HepG2 (cell line): ENCODE measurements around the gene PADI2. TPM values are rescaled to one million over a fixed set of nuclear protein-coding genes. Genes with fewer than 3 reads are reported as not detected.

Experiments
- ATAC-seq: fragments of 200-7000 bp; cut with Tn5 transposase; 3 replicates; pipeline ENCODE4 v1.9.1; 2020; ENCODE audit warnings: mild to moderate bottlenecking, moderate library complexity
- BruUV-seq: library from RNA; stranded (reverse); fragments of 400-500 nt; replicated peaks from 2 replicates; lab custom pipeline; 2021; lab: Mats Ljungman, UMichigan
- CTCF ChIA-PET: fragments of 300-600 bp; formaldehyde crosslinking; extraction: SDS; loops from one replicate; lab custom pipeline; 2021; ENCODE audit warnings: low total read pairs, inconsistent platforms, low intra/inter-chr PET ratio; lab: Yijun Ruan, JAX
- POLR2A ChIA-PET: fragments of 350-600 bp; sonication (Branson Sonifier 250); formaldehyde crosslinking; loops from one replicate; lab custom pipeline; 2020; ENCODE audit warnings: antibody characterized with exemption, inconsistent platforms; lab: Yijun Ruan, JAX
- DNase-seq: peaks from one replicate; pipeline ENCODE4 v3.0.0-alpha.2; 2015; ENCODE audit warnings: low spot score
- FAIRE-seq: peaks from 3 replicates; lab custom pipeline; 2011; peaks lifted over from hg19 to GRCh38; lab: Jason Lieb, UNC
- H2AFZ ChIP-seq: one replicate; pipeline ENCODE4 v1.6.1; 2011; ENCODE audit warnings: low read length, inconsistent platforms
- H3K27ac ChIP-seq: fragments of 300-600 bp; 3 replicates; pipeline ENCODE4 v1.8.0; 2011; ENCODE audit warnings: mixed run types, mild to moderate bottlenecking, mixed read lengths, low read length, inconsistent platforms; ENCODE audit not compliant: insufficient read depth; ENCODE audit errors: extremely low read length
- H3K27me3 ChIP-seq, 2 experiments: fragments of 200-600 bp in 1 of 2; 2 replicates in 1 of 2; 3 replicates in 1 of 2; pipeline versions ENCODE4 v1.6.0 to v1.8.0; 2011; ENCODE audit warnings: low read length in 2 of 2, mild to moderate bottlenecking in 2 of 2, moderate library complexity in 2 of 2, inconsistent platforms in 1 of 2; ENCODE audit not compliant: insufficient read depth in 2 of 2, control insufficient read depth in 1 of 2
- H3K36me3 ChIP-seq, 2 experiments: fragments of 200-600 bp in 1 of 2; replicated peaks in 1 of 2; 2 replicates in 1 of 2; 3 replicates in 1 of 2; pipeline versions ENCODE4 v1.5.1 to v1.8.0; 2011; ENCODE audit warnings: low read length in 2 of 2, inconsistent platforms in 1 of 2; ENCODE audit not compliant: insufficient read depth in 2 of 2, control insufficient read depth in 1 of 2
- H3K4me1 ChIP-seq: 2 replicates; pipeline ENCODE4 v1.5.1; 2012; ENCODE audit warnings: low read length, inconsistent platforms; ENCODE audit not compliant: insufficient read depth
- H3K4me2 ChIP-seq: 2 replicates; pipeline ENCODE4 v1.6.0; 2011; ENCODE audit warnings: low read depth, low read length, inconsistent platforms
- H3K4me3 ChIP-seq, 3 experiments: fragments of 200-600 bp in 1 of 3; sonication (generic), shearing (Covaris generic) in 1 of 3; replicated peaks in 1 of 3; 2 replicates each; pipeline ENCODE4 v1.5.1; 2011 to 2016; ENCODE audit warnings: low read length in 3 of 3, inconsistent platforms in 2 of 3, low read depth in 2 of 3, mild to moderate bottlenecking in 2 of 3, control low read depth in 1 of 3, mixed read lengths in 1 of 3; ENCODE audit not compliant: insufficient read depth in 1 of 3
- H3K79me2 ChIP-seq: one replicate; pipeline ENCODE4 v1.6.1; 2011; ENCODE audit warnings: low read length, inconsistent platforms; ENCODE audit not compliant: insufficient read depth
- H3K9ac ChIP-seq: 2 replicates; pipeline ENCODE4 v1.6.0; 2011; ENCODE audit warnings: mild to moderate bottlenecking, low read depth, low read length, inconsistent platforms; ENCODE audit not compliant: insufficient read depth
- H3K9me3 ChIP-seq: 2 replicates; pipeline ENCODE4 v1.5.1; 2012; ENCODE audit warnings: mild to moderate bottlenecking, low read length
- H4K20me1 ChIP-seq: 2 replicates; pipeline ENCODE4 v1.6.0; 2011; ENCODE audit warnings: inconsistent platforms, mild to moderate bottlenecking, low read length, moderate library complexity; ENCODE audit not compliant: insufficient read depth
- ATF4 ChIP-seq, 2 experiments: fragments of 450-650 bp in 1 of 2; sonication (generic) in 1 of 2; formaldehyde crosslinking; IDR thresholded peaks; 2 replicates each; pipeline versions ENCODE4 v1.5.0 to v1.8.0; 2020 to 2022; ENCODE audit warnings: mild to moderate bottlenecking in 1 of 2, missing genetic modification reagents in 1 of 2
- CBX1 ChIP-seq: IDR thresholded peaks from one replicate; pipeline ENCODE4 v1.6.1; 2016; ENCODE audit warnings: antibody characterized with exemption, low read depth
- CENPX ChIP-seq: sonication (generic); formaldehyde crosslinking; IDR thresholded peaks from 2 replicates; pipeline ENCODE4 v1.9.0; 2021; ENCODE audit warnings: mild to moderate bottlenecking, missing genetic modification reagents, moderate library complexity
- DNMT1 ChIP-seq: sonication (generic); formaldehyde crosslinking; IDR thresholded peaks from 2 replicates; pipeline ENCODE4 v1.5.1; 2020; ENCODE audit warnings: mild to moderate bottlenecking, missing genetic modification reagents
- FOXA3 ChIP-seq: IDR thresholded peaks from 2 replicates; pipeline ENCODE4 v1.6.1; 2016; ENCODE audit warnings: missing genetic modification reagents, missing compliant biosample characterization
- FOXO1 ChIP-seq: sonication (generic); formaldehyde crosslinking; IDR thresholded peaks from 2 replicates; pipeline ENCODE4 v1.4.0; 2020; ENCODE audit warnings: missing genetic modification reagents
- HOXA7 ChIP-seq: sonication (generic); formaldehyde crosslinking; IDR thresholded peaks from 2 replicates; pipeline ENCODE4 v1.8.1; 2022; ENCODE audit warnings: mild to moderate bottlenecking, missing genetic modification reagents, moderate library complexity
- RFX5 ChIP-seq: IDR thresholded peaks from 2 replicates; pipeline ENCODE4 v1.6.1; 2011; ENCODE audit warnings: low read depth, low read length, improper control_type of control experiment
- SRY ChIP-seq: sonication (generic); formaldehyde crosslinking; IDR thresholded peaks from 2 replicates; pipeline ENCODE4 v1.8.0; 2022; ENCODE audit warnings: mild to moderate bottlenecking, missing genetic modification reagents
- TSC22D2 ChIP-seq: sonication (generic); formaldehyde crosslinking; IDR thresholded peaks from 2 replicates; pipeline ENCODE4 v1.5.1; 2020; ENCODE audit warnings: missing genetic modification reagents, mild to moderate bottlenecking, borderline replicate concordance
- ZNF30 ChIP-seq: sonication (generic); formaldehyde crosslinking; IDR thresholded peaks from 2 replicates; pipeline ENCODE4 v1.5.0; 2020; ENCODE audit warnings: mild to moderate bottlenecking, missing genetic modification reagents
- ZNF607 ChIP-seq: sonication (generic); formaldehyde crosslinking; IDR thresholded peaks from 2 replicates; pipeline ENCODE4 v1.5.1; 2020; ENCODE audit warnings: missing genetic modification reagents, mild to moderate bottlenecking, borderline replicate concordance
- ZNF615 ChIP-seq: sonication (generic); formaldehyde crosslinking; IDR thresholded peaks from 2 replicates; pipeline ENCODE4 v1.5.0; 2020; ENCODE audit warnings: mild to moderate bottlenecking, missing genetic modification reagents, borderline replicate concordance
- ZNF782 ChIP-seq: sonication (generic); formaldehyde crosslinking; IDR thresholded peaks from 2 replicates; pipeline ENCODE4 v1.4.0; 2020; ENCODE audit warnings: missing genetic modification reagents, mild to moderate bottlenecking, borderline replicate concordance
- WGBS: methylation state at CpG from one replicate; pipeline ENCODE4 v1.1.6; 2017; ENCODE audit warnings: low lambda C conversion rate; 5-methylcytosine and 5-hydroxymethylcytosine counted together
- in situ Hi-C: cut with HindIII; loops from 2 replicates; pipeline ENCODE4 v1.10.0; 2017; ENCODE audit warnings: low pct_unique_long_range_greater_than_20kb; ENCODE audit not compliant: extremely low pct_ligation_motif_present
- intact Hi-C: fragments of 100-400 bp; cut with micrococcal nuclease; formaldehyde crosslinking; loops from one replicate; pipeline ENCODE4 v1.10.0; 2022; ENCODE audit not compliant: unreplicated experiment
- polyA plus RNA-seq, 8 experiments: library from polyadenylated mRNA; depleted of rRNA in 3 of 8; stranded (reverse) in 7 of 8; unstranded in 1 of 8; fragments of >200 nt; fragmentation: Illumina TruSeq in 4 of 8; extraction: Trizol in 4 of 8; gene quantifications; 2 replicates each; pipeline versions ENCODE4 v1.2.1 to v1.2.3, GENCODE V29; 2011 to 2016; ENCODE audit warnings: low read depth in 4 of 8, missing spikeins in 1 of 8, mixed read lengths in 1 of 8; ENCODE audit not compliant: insufficient read depth in 1 of 8
- total RNA-seq, 5 experiments: library from RNA; depleted of rRNA; stranded (reverse); fragments of >200 nt; fragmentation: Illumina TruSeq; extraction: Trizol; gene quantifications; 2 replicates each; pipeline ENCODE4 v1.2.3, GENCODE V29; 2016; ENCODE audit warnings: low read depth in 1 of 5

Gene PADI2
- total and polyA plus RNA-seq, 2 of the 13 experiments (the other 11 are each of a cell fraction or from before 2014, with no cell fraction given), result not detected

GRCh38 chr1:17156108-17156507, 36.9 kb upstream of the PADI2 start (continued):
- TF ChIP-seq ZNF782 (CRISPR knock-in tag) (no peak), SRY (CRISPR knock-in tag) (no peak), ZNF607 (CRISPR knock-in tag) (no peak), CENPX (CRISPR knock-in tag) (no peak), ZNF615 (CRISPR knock-in tag) (no peak), FOXA3 (CRISPR knock-in tag) (no peak)

DNA sequence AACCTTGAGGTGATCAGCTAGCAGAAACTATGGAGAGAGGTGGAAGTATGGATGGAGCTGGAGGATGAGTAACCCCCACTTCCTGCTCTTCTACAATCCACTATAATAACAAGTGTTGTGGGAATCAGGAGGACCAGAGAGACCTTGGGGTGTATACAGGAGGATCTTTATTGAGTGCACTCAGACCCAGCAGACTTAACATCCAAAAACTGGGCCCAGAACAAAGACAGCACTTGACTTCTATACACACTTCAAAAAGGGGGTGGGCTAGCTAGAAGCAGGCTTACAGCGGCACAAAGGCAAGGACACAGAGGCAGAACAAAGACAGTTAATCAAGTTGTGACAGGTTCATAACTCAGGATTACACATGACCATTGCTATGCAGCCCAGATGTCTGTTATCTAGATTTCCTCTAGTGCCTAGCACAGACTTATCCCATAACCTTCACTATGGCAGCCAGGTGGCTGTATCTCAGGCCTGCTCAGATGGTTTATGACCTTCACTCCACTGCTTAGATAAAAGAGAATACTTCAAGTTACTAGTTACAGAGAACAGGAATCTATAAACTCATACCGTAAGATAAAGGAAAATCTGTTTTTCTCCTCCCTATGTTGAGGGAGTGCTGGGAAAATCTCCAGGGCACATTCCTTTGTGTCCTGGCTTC, 36.1 kb upstream of the PADI2 start:
- ATAC-seq, result no peak
- Histone ChIP-seq H4K20me1 (no peaks in the 10 kb centered on the region), H3K9me3 (peaks cover 17% of the 10 kb centered on the region), H3K36me3 (no peaks in the 10 kb centered on the region), H3K79me2 (no peaks in the 10 kb centered on the region), H3K4me2 (no peak overlapping the region), H3K4me3 (no peak overlapping the region), H3K27me3 (no peaks in the 10 kb centered on the region), H2AFZ (no peak overlapping the region), H3K9ac (no peak overlapping the region), H3K27ac (no peak overlapping the region), H3K4me1 (no peaks in the 10 kb centered on the region)
- TF ChIP-seq HOXA7 (no peak), DNMT1 (CRISPR knock-in tag) (no peak), RFX5 (no peak), ATF4 (CRISPR knock-in tag; IDR thresholded peaks at IDR 0.05) (no peak), FOXO1 (CRISPR knock-in tag) (no peak), TSC22D2 (CRISPR knock-in tag) (no peak), ZNF30 (CRISPR knock-in tag) (no peak), CBX1 (no peak)
- WGBS, result 53% methylated on average over 2 of the region's 2 CpGs
- no peak for FAIRE-seq
- ChIA-PET CTCF (no interaction called here), POLR2A (no interaction called here)
- no peak for DNase-seq
- no TSS peak for BruUV-seq
- in situ Hi-C loops, result no loop called here
- intact Hi-C loops, result no loop called here
